ENCODE measurements around the gene ZNRF2.

GRCh38 chr7:30263090-30263710 lies 21.2 kb upstream of the ZNRF2 start:
- TF ChIP-seq CTCF (IDR thresholded peaks at IDR 0.05), result no peak
- no peak for TF ChIP-seq ZFX (IDR thresholded peaks at IDR 0.05; ENCODE audit: borderline replicate concordance)
